ENCODE results near the gene B4GALNT3.

The B4GALNT3 gene

GRCh38 chr12:535396-535795 lies 75.7 kb downstream of the B4GALNT3 start:
- no peak for TF ChIP-seq REST (IDR thresholded peaks at IDR 0.05; ENCODE audit: insufficient replicate concordance, low read depth)
- no peak for TF ChIP-seq CTCF (IDR thresholded peaks at IDR 0.05; ENCODE audit: insufficient read depth, low read length)
- no peak for TF ChIP-seq POLR2AphosphoS5 (IDR thresholded peaks at IDR 0.05; ENCODE audit: low read depth)
- no peak for TF ChIP-seq GABPA (IDR thresholded peaks at IDR 0.05; ENCODE audit: low read depth)
- TF ChIP-seq SPI1 (IDR thresholded peaks at IDR 0.05; ENCODE audit: borderline replicate concordance, low read depth) = no peak
- Histone ChIP-seq H3K27me3 (ENCODE audit: insufficient read depth, poor library complexity, severe bottlenecking) (no peaks in the 10 kb centered on the region), H3K27ac (replicated peaks) (no peak overlapping the region), H3K4me3 (replicated peaks; ENCODE audit: insufficient read depth, low read length) (no peak overlapping the region)
- DNase-seq (ENCODE audit: low read depth in 1 of 2, low spot score in 1 of 2) = no peak

- no peak overlapping the region for H3K4me3 ChIP-seq (replicated peaks; ENCODE audit: insufficient read depth, low read length)
- no peak for DNase-seq (ENCODE audit: low read depth in 1 of 2, low spot score in 1 of 2)
These were observed 77.1 kb downstream of the B4GALNT3 start for GRCh38 chr12:536751-537245.

More at GRCh38 chr12:536751-537245, 77.1 kb downstream of the B4GALNT3 start:
- H3K27me3 ChIP-seq (ENCODE audit: insufficient read depth, poor library complexity, severe bottlenecking) = no peaks in the 10 kb centered on the region
- TF ChIP-seq SPI1 (IDR thresholded peaks at IDR 0.05; ENCODE audit: borderline replicate concordance, low read depth) (no peak), GABPA (IDR thresholded peaks at IDR 0.05; ENCODE audit: low read depth) (no peak), REST (IDR thresholded peaks at IDR 0.05; ENCODE audit: insufficient replicate concordance, low read depth) (no peak), CTCF (IDR thresholded peaks at IDR 0.05; ENCODE audit: insufficient read depth, low read length) (no peak), POLR2AphosphoS5 (IDR thresholded peaks at IDR 0.05; ENCODE audit: low read depth) (no peak)
- no peak overlapping the region for H3K27ac ChIP-seq (replicated peaks)
